ENCODE results near the gene NT5DC3. TPM values are rescaled to one million over a fixed set of nuclear protein-coding genes. Genes with fewer than 3 reads are reported as not detected.

The NT5DC3 gene
- total and polyA plus RNA-seq, 4 donors, result 1.3 to 9.0 (median 4.4) TPM

DNA sequence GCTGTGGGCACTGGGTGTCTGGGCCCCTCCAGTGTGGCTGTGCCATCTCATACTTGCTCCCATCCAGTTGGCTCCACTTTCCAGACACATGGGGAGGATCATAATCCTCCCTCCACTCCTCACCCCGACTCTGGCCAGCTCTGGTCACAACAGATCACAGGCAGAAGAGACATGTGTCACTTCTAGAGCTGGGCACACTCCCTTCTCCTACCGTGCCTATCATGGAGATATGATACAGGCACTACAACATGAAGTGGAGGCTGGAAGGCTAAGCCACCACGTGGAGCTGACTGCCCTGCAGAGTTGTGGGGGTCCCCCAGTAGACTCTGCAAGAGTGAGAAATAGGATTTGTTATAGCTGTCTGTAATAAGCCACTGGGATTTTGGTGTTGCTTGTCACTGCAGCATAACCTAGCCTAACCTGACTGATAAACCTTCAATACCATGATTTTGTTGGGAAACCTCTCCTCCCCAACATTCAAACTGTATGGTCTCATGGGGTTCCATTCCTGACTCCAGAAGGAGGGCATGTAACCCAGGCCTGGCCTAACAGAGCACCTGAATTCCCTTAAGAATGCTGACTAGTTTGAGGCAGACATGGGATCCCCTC, 20.0 kb downstream of the NT5DC3 start:
- 90% methylated on average over 3 of the region's 3 CpGs for WGBS
- no peak overlapping the region for H3K27ac ChIP-seq (ENCODE audit: low read depth in 1 of 2, low read length in 2 of 2)

DNA sequence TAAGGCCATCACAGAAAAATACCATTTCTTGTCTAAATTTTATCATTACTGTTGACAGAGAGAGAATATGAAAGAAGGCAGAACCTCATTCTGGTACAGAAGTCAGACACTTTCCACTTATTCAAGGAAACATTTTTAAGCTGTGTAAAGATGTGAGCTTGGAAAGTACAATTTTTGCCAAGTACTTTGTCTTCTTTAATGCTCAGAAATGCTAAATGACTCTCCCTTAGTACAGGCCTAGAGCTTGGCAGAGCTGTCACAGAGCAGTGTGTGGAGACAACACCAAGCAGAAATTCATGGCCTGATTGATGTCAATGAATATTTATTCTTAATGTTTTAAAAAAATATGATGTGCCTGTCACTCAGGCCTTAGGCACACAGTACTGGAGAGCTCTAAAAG, 20.7 kb downstream of the NT5DC3 start:
- no peak for DNase-seq (ENCODE audit: low spot score)
- no peaks in the 10 kb centered on the region for H3K27me3 ChIP-seq (ENCODE audit: control insufficient read depth in 4 of 4, insufficient read depth in 4 of 4, low read length in 3 of 4)
- no peak overlapping the region for H3K4me3 ChIP-seq (ENCODE audit: low read depth in 1 of 3, low read length in 3 of 3)
- H3K4me1 ChIP-seq (ENCODE audit: control insufficient read depth in 4 of 4, insufficient read depth in 4 of 4, low read length in 3 of 4), result no peaks in the 10 kb centered on the region
- no peak overlapping the region for H3K27ac ChIP-seq (ENCODE audit: low read depth in 1 of 2, low read length in 2 of 2)
- H3K36me3 ChIP-seq (ENCODE audit: control insufficient read depth in 4 of 4, insufficient read depth in 3 of 4, low read depth in 1 of 4, low read length in 3 of 4), result no peaks in the 10 kb centered on the region
- peaks cover 0 to 2% (median 0%) of the 10 kb centered on the region in 4 donors for H3K9me3 ChIP-seq (ENCODE audit: control insufficient read depth in 4 of 4, low read length in 3 of 4)
- H3K9ac ChIP-seq (ENCODE audit: low read depth in 1 of 2, low read length in 2 of 2), result no peak overlapping the region
- TF ChIP-seq, protein P1, sequence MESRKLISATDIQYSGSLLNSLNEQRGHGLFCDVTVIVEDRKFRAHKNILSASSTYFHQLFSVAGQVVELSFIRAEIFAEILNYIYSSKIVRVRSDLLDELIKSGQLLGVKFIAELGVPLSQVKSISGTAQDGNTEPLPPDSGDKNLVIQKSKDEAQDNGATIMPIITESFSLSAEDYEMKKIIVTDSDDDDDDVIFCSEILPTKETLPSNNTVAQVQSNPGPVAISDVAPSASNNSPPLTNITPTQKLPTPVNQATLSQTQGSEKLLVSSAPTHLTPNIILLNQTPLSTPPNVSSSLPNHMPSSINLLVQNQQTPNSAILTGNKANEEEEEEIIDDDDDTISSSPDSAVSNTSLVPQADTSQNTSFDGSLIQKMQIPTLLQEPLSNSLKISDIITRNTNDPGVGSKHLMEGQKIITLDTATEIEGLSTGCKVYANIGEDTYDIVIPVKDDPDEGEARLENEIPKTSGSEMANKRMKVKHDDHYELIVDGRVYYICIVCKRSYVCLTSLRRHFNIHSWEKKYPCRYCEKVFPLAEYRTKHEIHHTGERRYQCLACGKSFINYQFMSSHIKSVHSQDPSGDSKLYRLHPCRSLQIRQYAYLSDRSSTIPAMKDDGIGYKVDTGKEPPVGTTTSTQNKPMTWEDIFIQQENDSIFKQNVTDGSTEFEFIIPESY (IDR thresholded peaks at IDR 0.05), result no peak
- TF ChIP-seq RAD21 (IDR thresholded peaks at IDR 0.05) (no peak), NR2F2 (IDR thresholded peaks at IDR 0.05) (no peak), JUND (IDR thresholded peaks at IDR 0.05) (no peak), YY1 (IDR thresholded peaks at IDR 0.05) (no peak)

More for the DNA sequence above, 20.0 kb downstream of the NT5DC3 start:
- H3K9ac ChIP-seq (ENCODE audit: low read depth in 1 of 2, low read length in 2 of 2), result no peak overlapping the region
- no peak for TF ChIP-seq JUND (IDR thresholded peaks at IDR 0.05)
- TF ChIP-seq RXRA (IDR thresholded peaks at IDR 0.05), result no peak
- TF ChIP-seq TAF1 (conservative IDR thresholded peaks at IDR 0.05), result no peak
- TF ChIP-seq NR2F2 (IDR thresholded peaks at IDR 0.05), result no peak
- no peak for TF ChIP-seq GABPA (IDR thresholded peaks at IDR 0.05 in 1 of 2, conservative IDR thresholded peaks at IDR 0.05 in 1 of 2)
- no peak for TF ChIP-seq FOXA1 (IDR thresholded peaks at IDR 0.05)
- TF ChIP-seq YY1 (IDR thresholded peaks at IDR 0.05), result no peak
- TF ChIP-seq, protein P1 (IDR thresholded peaks at IDR 0.05), result no peak
- no peak for TF ChIP-seq FOXA2 (IDR thresholded peaks at IDR 0.05)
- TF ChIP-seq, protein P2, sequence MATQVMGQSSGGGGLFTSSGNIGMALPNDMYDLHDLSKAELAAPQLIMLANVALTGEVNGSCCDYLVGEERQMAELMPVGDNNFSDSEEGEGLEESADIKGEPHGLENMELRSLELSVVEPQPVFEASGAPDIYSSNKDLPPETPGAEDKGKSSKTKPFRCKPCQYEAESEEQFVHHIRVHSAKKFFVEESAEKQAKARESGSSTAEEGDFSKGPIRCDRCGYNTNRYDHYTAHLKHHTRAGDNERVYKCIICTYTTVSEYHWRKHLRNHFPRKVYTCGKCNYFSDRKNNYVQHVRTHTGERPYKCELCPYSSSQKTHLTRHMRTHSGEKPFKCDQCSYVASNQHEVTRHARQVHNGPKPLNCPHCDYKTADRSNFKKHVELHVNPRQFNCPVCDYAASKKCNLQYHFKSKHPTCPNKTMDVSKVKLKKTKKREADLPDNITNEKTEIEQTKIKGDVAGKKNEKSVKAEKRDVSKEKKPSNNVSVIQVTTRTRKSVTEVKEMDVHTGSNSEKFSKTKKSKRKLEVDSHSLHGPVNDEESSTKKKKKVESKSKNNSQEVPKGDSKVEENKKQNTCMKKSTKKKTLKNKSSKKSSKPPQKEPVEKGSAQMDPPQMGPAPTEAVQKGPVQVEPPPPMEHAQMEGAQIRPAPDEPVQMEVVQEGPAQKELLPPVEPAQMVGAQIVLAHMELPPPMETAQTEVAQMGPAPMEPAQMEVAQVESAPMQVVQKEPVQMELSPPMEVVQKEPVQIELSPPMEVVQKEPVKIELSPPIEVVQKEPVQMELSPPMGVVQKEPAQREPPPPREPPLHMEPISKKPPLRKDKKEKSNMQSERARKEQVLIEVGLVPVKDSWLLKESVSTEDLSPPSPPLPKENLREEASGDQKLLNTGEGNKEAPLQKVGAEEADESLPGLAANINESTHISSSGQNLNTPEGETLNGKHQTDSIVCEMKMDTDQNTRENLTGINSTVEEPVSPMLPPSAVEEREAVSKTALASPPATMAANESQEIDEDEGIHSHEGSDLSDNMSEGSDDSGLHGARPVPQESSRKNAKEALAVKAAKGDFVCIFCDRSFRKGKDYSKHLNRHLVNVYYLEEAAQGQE (IDR thresholded peaks at IDR 0.05), result no peak
- TF ChIP-seq RAD21 (IDR thresholded peaks at IDR 0.05), result no peak
- TF ChIP-seq, protein P3, sequence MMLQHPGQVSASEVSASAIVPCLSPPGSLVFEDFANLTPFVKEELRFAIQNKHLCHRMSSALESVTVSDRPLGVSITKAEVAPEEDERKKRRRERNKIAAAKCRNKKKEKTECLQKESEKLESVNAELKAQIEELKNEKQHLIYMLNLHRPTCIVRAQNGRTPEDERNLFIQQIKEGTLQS (IDR thresholded peaks at IDR 0.05), result no peak
- no peak for TF ChIP-seq EGR1 (IDR thresholded peaks at IDR 0.05; ENCODE audit: low read depth in 2 of 2)
- TF ChIP-seq HNF4G (IDR thresholded peaks at IDR 0.05), result no peak
- TF ChIP-seq, protein P4, sequence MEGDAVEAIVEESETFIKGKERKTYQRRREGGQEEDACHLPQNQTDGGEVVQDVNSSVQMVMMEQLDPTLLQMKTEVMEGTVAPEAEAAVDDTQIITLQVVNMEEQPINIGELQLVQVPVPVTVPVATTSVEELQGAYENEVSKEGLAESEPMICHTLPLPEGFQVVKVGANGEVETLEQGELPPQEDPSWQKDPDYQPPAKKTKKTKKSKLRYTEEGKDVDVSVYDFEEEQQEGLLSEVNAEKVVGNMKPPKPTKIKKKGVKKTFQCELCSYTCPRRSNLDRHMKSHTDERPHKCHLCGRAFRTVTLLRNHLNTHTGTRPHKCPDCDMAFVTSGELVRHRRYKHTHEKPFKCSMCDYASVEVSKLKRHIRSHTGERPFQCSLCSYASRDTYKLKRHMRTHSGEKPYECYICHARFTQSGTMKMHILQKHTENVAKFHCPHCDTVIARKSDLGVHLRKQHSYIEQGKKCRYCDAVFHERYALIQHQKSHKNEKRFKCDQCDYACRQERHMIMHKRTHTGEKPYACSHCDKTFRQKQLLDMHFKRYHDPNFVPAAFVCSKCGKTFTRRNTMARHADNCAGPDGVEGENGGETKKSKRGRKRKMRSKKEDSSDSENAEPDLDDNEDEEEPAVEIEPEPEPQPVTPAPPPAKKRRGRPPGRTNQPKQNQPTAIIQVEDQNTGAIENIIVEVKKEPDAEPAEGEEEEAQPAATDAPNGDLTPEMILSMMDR (IDR thresholded peaks at IDR 0.05; ENCODE audit: low read depth, low read length, missing input control), result no peak
- no peak for DNase-seq (ENCODE audit: low spot score)
- peaks cover 0 to 2% (median 0%) of the 10 kb centered on the region in 4 donors for H3K9me3 ChIP-seq (ENCODE audit: control insufficient read depth in 4 of 4, low read length in 3 of 4)
- H3K27me3 ChIP-seq (ENCODE audit: control insufficient read depth in 4 of 4, insufficient read depth in 4 of 4, low read length in 3 of 4), result no peaks in the 10 kb centered on the region
- H3K4me1 ChIP-seq (ENCODE audit: control insufficient read depth in 4 of 4, insufficient read depth in 4 of 4, low read length in 3 of 4), result no peaks in the 10 kb centered on the region
- no peaks in the 10 kb centered on the region for H3K36me3 ChIP-seq (ENCODE audit: control insufficient read depth in 4 of 4, insufficient read depth in 3 of 4, low read depth in 1 of 4, low read length in 3 of 4)
- H3K4me3 ChIP-seq (ENCODE audit: low read depth in 1 of 3, low read length in 3 of 3), result no peak overlapping the region
